Esophagus muscularis mucosa (tissue), 4 donors: ENCODE results near the gene COG5.

Experiments
- CTCF ChIP-seq, 3 experiments: fragments of 200-600 bp in 2 of 3; fragments of 450-650 bp in 1 of 3; sonication (generic) in 2 of 3; IDR thresholded peaks; one replicate each; pipeline ENCODE4 v1.5.1; 2017 to 2019; ENCODE audit warnings: antibody characterized with exemption in 3 of 3, mild to moderate bottlenecking in 2 of 3, moderate library complexity in 1 of 3
- EP300 ChIP-seq: sonication (generic); formaldehyde crosslinking; IDR thresholded peaks from one replicate; pipeline ENCODE4 v1.6.1; 2017; ENCODE audit warnings: antibody characterized with exemption
- POLR2A ChIP-seq: fragments of 450-650 bp; IDR thresholded peaks from one replicate; pipeline ENCODE4 v1.6.1; 2017; ENCODE audit warnings: antibody characterized with exemption, moderate library complexity, mild to moderate bottlenecking, low read depth

GRCh38 chr7:107206706-107207105, 357.0 kb downstream of the COG5 start:
- TF ChIP-seq EP300, result no peak
- TF ChIP-seq CTCF (IDR thresholded peaks at IDR 0.05), result no peak
- no peak for TF ChIP-seq POLR2A
